G401 (cell line): ENCODE data around the gene CAMTA1. TPM values are rescaled to one million over a fixed set of nuclear protein-coding genes. Genes with fewer than 3 reads are reported as not detected.

Experiments
- DNase-seq: peaks from one replicate; pipeline ENCODE4 v3.0.0-alpha.2; 2015; ENCODE audit warnings: low spot score
- in situ Hi-C: cut with HindIII; loops from 2 replicates; pipeline ENCODE4 v1.10.0; 2016; ENCODE audit warnings: low sequenced_read_pairs, mixed read lengths
- total RNA-seq: library from RNA; depleted of rRNA; stranded (reverse); fragments of >200 nt; shearing (Covaris generic); gene quantifications from 2 replicates; pipeline ENCODE4 v1.2.3, GENCODE V29; 2014

CAMTA1 gene
- total RNA-seq, 1 experiment from 2014 or later, result 137 TPM

DNA sequence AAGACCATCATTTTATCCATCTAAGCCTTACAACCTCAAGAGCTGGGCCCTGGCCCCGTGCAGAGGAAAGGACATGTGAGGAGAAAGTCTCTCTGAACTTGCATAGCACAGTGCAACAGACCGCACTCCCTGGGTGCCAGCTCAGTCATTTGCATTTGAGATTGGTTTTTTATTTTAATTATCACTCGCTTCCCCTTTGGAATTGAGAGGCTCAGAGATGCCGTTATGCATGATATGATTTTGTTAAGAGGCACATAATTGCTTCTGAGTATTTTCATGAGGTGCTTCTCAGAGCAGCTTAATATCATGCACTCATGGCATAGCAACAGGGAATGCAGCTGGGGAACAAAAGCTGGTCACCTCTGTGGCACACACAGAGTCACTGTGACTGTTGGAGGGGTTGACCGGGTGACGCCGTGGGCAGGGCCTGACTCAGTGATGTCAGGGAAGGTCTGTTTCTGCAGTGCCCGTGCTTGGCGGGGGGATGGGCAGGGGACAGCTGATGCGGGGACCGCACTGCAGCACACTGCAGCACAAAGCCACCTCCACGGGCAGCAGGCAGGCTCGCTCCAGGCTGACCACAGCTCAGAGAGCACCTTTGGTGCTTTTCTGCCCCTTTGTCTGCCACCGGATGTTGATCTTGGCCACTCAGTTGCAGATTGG is 942.7 kb downstream of the CAMTA1 start:
- DNase-seq, result peak; percentile 76
- in situ Hi-C loops, result no loop called here

GRCh38 chr1:7729761-7730160 is 944.5 kb downstream of the CAMTA1 start:
- DNase-seq, result no peak
- in situ Hi-C loops, result no loop called here

DNA sequence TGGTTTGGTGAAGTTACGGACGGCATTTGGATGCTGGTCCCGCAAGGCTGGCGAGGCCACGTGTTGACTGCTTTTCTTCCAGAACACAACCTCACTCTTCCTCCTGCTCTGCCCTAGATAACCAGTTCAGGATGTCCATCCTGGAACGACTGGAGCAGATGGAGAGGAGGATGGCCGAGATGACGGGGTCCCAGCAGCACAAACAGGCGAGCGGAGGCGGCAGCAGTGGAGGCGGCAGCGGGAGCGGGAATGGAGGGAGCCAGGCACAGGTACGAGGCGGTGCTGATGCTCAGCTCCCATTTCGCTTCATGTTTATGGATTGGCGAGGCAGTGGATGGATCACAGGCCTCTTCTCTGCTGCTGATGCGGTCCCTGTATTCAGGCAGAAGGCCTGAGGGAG is 947.1 kb downstream of the CAMTA1 start:
- in situ Hi-C loops, result no loop called here
- DNase-seq, result no peak

GRCh38 chr1:7733276-7733675 is 948.0 kb downstream of the CAMTA1 start:
- in situ Hi-C loops, result no loop called here

DNA sequence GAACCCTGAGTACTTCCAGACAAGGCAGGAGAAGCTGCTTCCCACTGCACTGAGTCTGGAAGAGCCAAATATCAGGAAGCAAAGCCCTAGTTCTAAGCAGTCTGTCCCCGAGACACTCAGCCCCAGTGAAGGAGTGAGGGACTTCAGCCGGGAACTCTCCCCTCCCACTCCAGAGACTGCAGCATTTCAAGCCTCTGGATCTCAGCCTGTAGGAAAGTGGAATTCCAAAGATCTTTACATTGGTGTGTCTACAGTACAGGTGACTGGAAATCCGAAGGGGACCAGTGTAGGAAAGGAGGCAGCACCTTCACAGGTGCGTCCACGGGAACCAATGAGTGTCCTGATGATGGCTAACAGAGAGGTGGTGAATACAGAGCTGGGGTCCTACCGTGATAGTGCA is 952.8 kb downstream of the CAMTA1 start:
- in situ Hi-C loops, result no loop called here
- DNase-seq, result no peak

More at GRCh38 chr1:7733276-7733675, 948.0 kb downstream of the CAMTA1 start:
- DNase-seq, result no peak

DNA sequence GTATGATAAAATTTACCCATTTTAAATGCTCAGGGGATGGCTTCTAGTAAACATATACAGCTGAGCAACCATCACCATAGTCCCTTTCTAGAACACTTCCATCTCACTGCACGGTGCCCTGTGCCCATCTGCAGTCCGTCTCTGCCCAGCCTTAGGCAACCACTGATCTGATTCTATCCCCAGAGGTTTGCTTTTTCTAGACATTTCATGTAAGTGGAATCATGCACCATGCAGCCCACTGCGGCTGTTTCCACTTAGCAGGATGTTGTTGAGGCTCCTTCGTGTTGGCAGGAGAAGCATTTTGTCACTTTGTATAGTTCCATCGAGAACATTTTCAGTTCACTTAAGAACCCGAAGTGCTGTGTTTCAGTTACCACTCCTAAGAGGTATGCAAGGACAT is 958.1 kb downstream of the CAMTA1 start:
- in situ Hi-C loops, result no loop called here
- DNase-seq, result no peak

DNA sequence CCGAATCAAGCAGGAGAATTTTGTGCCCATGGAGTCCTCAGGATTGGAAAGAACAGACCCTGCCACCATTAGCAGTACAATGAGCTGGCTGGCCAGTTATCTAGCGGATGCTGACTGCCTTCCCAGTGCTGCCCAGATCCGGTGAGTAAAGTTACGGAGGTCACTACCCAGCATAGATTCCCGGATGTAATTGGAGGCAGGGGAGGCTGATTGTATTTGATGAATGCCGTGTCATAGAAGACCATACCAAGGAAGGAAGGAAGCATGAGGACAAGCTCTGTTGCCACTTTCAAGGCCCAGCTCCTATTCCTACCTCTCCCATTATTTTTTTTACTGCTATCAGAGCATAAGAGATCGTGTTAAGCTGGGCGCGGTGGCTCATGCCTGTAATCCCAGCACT is 959.6 kb downstream of the CAMTA1 start:
- DNase-seq, result no peak
- in situ Hi-C loops, result no loop called here

- no peak for DNase-seq
- in situ Hi-C loops, result no loop called here
Measured at GRCh38 chr1:7745783-7746182, 960.5 kb downstream of the CAMTA1 start.

DNA sequence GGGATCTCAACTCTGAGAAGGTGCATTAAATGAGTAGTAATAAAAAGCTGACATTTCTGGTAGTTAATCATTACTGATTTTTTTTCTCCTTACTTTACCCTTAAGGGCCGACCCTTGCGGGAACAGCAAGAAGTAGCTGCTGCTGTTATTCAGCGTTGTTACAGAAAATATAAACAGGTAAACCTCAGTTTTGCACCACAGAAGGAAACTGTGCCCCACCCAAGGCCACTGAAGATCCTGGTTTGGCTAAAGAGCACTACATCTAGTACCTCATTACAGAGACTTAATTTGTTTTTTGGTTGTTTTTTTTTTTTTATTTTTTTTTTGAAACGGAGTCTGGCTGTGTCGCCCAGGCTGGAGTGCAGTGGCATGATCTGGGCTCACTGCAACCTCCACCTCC is 962.4 kb downstream of the CAMTA1 start:
- in situ Hi-C loops, result no loop called here
- no peak for DNase-seq

DNA sequence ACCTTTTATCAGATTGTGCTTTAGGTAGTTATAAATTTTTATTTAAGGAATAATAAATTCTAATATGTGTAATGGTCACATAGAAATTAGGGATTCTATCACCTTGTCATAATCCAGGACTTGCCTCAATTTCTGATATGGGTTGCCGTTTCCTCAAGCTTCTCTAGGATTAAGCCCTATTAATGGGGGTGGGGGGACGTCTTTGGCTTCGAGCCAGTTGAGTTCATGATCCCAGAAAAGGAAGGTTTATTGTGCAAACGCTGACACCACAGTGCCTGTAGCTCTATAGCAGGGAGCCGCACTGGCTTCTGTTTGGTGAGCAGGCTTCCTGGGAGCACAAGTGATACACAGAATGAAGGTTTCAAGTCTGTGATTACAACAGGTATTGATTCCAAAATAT is 963.9 kb downstream of the CAMTA1 start:
- DNase-seq, result no peak
- in situ Hi-C loops, result no loop called here

DNA sequence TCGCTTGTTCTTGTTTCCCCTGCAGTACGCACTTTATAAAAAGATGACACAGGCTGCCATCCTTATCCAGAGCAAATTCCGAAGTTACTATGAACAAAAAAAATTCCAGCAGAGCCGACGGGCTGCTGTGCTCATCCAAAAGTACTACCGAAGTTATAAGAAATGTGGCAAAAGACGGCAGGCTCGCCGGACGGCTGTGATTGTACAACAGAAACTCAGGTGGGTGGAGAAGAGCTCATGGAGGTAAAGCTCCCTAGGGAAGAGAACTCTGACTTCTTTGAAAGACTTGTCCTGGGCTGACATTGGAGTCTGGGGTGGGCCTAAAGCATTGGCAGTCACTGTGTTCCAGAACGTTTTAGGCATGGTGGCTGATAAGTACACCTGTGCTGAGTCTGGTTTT is 965.9 kb downstream of the CAMTA1 start:
- DNase-seq, result no peak
- in situ Hi-C loops, result no loop called here

DNA sequence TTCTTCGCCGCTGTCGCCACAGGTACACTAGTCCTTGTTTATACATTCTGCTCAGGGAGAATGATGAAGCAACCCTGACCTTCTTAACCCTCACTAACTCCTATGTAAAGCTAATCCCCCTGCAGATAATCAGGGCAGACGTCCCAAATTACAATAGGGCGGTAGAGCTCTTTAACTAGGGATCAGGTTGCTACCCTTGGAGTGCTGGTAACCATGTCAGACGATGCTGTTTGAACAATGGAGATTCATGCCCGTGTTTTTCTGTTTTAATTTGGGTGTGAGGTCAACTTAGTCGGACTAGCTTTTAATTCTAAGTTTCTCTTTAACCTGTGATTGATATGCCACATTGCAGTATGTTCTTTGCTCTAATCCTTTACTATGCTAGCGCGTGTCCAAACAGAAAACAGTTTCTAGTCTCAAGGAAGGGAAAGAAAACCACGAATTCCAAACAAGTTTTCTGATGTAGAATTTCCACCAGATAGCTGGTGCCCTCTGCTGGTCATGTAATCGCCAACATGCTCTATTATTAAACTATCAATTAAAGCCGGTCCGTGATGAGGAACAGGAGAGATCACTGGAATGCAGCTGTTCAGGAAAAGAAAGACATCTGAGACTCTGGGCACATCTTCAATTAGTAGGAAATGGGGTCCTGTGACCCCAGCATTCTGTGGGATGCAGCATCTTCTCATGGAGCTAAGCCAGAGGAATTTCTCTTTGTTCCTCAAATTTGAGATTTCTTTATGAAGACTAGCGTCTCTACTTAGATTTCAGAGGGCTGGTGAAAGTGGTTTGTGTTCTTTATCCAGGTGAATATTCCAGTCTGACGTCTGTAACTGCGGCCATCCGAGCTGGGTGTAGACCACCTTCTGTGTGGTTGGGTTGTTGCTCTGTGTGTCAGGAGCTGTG is 967.5 kb downstream of the CAMTA1 start:
- peak; percentile 84 for DNase-seq
- in situ Hi-C loops, result no loop called here

DNA sequence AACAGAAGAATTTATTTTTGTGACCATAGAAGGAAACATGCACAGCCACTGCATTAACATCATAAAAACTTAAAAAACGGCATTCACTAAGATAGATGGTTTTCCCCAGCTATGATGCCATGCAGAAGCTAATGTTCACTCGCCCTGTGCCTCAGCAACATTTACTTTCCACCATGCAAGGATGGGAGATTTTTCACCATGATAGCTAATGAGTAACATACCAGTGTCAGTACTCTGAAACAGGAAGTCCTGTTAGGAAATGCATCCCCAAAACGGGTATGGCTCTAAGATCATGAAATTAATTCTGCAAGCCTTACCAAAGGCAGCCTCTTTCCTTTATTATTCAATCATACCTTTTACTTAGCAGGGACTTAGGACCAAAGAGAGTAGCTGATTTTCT is 968.4 kb downstream of the CAMTA1 start:
- DNase-seq, result no peak
- in situ Hi-C loops, result no loop called here

GRCh38 chr1:7754234-7754633 is 969.0 kb downstream of the CAMTA1 start:
- in situ Hi-C loops, result no loop called here

GRCh38 chr1:7755448-7755847 is 970.2 kb downstream of the CAMTA1 start:
- in situ Hi-C loops, result no loop called here
- DNase-seq, result no peak

More at GRCh38 chr1:7754234-7754633, 969.0 kb downstream of the CAMTA1 start:
- no peak for DNase-seq

DNA sequence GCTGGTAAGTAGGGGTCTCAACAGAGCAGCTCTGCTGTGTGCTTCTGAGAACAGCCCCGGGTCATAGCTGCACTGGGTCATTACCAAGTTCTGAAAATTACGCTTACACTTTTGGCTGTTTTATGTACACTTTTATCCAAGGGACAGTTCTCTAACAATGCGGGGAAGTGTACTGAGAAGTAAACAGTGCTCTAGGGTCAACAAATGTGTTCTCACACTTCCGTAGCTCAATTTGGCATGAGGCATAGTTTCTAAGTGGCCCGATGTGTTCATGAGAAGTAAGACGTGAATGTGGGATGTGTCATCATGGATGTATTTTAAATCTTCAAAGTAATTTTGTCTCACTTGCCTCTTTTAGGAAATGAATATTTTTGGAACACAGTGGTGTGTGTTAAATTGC is 975.0 kb downstream of the CAMTA1 start:
- no peak for DNase-seq
- in situ Hi-C loops, result no loop called here

- no peak for DNase-seq
- in situ Hi-C loops, result no loop called here
Measured at GRCh38 chr1:7761103-7761502, 975.8 kb downstream of the CAMTA1 start.

DNA sequence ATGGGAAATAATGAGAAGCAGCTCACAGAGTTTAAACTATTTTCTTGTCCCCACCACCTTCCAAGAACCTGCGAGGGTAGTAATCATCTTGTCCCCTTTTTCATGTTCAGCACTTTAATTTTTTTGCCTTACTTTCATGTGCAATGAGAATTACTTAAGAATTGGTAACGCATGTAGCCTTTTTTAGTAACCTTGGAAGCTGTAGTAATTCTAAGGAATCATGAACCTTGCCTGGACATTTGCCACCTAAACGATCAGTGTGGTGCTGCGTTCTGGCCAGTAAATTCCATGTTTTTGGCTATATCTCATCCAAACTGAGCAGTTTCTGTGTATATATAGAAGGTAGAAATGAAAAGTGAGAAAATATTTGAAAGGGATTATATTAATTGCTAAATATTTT is 981.9 kb downstream of the CAMTA1 start:
- DNase-seq, result no peak
- in situ Hi-C loops, result no loop called here

DNA sequence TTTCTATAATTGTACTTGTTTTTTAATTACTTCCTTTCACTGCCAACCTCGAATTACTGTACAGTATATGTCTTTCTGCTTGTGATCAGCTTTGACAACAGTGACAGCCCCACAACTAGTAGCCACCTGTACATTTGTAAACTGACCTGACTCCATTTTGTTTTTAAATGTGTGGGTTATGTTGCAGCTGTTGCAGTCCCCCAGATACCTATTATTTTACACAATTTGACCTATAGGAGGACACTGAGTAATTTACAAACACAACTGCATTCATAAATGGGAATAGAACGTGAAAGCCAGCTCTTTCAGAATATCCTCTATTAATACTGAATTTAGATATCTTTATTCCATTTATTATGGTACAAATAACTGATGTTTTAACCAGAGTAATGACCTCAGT is 983.3 kb downstream of the CAMTA1 start:
- in situ Hi-C loops, result no loop called here

DNA sequence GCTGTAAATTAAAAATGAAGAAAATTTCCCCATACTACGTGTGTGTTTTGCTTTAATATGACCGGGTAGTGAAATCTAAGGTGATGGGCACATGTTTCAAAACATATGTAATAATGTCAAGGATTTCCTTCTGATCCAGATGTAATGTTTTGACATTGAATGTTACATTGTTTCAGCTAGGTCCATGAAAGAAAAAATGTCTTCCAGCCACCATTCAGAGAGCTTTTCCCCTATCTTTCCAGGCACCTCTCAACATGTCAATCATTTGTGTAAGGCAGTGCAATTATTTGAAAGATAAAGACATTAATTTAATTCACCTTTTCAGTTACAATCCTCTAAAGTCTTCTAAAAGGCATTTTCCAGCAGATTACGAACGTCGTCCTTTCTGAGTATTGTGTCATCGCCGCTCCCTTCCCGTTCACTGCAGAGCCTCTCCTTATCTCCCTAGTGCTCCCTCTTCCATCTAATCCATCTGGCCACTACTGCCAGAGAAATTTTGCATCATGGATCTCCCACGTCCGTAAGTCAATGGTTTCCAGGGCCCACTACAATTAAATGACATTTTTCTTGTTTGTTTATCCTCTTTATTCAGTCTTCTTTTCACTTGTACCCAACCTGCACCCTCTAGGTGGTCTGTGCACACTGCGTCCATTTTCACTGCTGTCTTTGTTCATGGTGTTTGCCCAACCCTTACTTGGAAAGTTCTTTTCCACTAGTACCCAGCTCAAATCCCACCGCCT is 984.6 kb downstream of the CAMTA1 start:
- in situ Hi-C loops, result no loop called here
- DNase-seq, result no peak

More for the DNA sequence above, 983.3 kb downstream of the CAMTA1 start:
- DNase-seq, result no peak
